ENCODE data around the gene LRMDA.

LRMDA gene

DNA sequence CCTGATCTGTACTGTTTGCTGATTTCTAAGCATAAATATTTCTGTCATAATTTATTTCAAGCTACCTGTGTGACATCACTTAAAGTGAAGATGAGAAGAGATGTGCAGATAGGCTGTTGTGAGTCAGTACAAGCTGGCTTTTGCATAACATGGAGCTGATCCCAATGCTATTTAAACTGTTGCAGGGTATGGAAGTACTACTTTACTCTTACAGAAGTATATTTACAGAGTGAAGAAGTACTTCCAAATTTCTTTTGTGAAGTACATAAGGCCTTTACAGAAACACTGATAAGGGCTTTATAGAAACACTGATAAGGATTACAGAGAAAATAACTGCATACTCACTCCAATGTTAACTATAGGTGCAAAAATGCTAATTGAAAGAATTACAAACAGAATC, 911.6 kb downstream of the LRMDA start:
- no peak for DNase-seq (ENCODE audit: low spot score)

DNA sequence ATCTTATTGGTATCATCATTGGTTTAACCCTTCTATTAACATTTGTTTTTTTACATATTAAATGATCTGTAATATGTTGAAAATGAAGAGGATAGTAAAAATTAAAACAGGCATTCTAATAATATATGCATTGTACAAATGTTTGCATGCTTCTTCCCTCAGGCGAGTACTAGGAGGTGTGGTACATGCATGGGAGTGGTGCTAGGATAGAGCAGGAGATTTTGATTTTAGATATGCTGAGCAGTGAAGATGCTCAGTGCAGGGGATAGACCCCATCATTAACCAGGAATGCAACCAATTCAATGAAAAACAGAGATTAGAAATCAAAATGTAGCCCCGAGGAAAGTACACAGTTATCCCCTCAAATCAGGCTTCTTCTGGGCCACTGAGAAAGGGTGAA, 916.4 kb downstream of the LRMDA start:
- no peak for DNase-seq (ENCODE audit: low spot score)

DNA sequence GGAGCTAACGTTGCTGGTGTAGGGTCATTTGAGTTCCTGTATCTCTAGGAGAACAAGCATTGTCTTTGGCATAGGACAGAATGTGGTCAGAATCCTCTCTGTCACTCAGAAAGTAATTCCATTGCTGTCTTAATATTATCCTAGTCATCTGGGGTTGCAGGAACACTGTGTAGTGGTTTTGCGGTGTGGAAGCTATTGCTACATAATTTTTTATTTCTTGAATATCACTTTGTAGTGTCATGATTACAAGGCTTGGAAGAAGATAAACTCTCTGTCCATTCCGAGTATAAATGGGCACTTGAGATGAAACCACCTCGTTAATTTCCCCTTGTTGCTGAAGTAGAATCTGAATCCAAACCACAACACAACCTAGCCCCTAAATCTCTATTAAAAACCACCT, 919.2 kb downstream of the LRMDA start:
- no peak for DNase-seq (ENCODE audit: low spot score)

DNA sequence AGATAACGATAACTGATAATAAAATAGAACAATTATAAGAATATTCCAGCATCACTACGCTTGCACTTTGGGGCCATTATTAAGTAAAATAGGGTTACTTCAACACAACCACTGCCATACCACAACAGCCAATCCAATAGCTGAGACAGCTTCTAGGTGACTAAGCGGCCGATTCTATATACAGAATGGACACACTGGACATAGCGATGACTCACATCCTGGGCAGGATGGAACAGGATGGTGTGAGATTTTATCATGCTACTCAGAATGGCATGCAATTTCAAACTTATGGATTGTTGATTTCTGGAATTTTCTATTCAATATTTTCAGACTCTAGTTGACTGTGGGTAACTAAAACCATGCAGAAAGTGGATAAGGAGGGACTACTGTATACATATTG, 920.9 kb downstream of the LRMDA start:
- DNase-seq (ENCODE audit: low spot score), result no peak

DNA sequence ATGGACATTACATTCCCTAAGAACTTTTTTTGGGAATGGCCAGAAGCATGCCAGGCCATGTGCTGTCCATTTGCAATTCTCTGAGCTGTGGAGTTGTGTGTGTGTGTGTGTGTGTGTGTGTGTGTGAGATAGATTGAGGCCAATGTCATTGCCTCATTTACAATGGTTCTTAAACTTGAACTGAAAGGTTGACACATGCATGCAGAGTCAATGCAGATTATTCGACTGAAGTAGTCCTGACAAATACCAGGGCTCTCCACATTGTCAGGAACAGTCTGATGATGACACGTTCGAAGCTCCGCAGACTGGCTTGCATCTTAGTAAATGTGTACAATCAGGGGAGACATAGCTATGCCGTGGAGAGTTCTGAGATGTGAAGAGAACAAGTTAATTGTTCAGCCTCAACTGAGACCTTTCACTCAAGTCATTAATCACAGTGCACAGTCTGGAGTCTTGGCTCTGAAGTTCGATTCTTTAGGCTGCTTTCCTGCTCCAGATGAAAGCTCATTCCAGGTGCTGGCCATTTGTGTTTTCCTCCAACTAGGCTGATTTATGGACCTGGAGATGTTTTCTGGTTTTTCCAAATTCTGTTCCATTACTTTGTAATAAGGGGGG, 921.9 kb downstream of the LRMDA start:
- DNase-seq (ENCODE audit: low spot score), result no peak

DNA sequence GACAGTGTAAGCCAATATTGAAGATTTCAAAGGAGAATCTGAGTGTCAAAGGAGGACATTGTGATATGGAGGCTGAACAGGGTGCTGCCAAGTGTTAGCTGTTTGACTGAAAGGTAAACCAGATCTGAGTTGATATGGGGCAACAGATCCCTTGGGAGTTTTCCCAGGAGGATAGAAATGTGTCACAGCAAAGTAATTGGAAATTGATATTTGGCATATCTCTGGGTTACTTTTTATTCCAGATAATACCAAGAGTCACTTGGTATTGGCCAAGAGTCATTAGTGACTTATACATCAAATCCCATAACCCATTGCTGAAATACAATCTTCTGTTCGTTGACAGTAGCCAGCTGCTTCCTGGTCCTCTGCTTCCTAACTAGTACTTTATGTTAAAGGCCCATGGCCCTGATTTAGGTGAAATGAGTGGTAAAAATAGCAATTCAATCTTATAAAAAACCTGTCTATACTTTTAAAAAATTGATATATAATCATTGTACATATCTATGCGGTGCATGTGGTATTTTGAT, 922.9 kb downstream of the LRMDA start:
- DNase-seq (ENCODE audit: low spot score), result no peak

DNA sequence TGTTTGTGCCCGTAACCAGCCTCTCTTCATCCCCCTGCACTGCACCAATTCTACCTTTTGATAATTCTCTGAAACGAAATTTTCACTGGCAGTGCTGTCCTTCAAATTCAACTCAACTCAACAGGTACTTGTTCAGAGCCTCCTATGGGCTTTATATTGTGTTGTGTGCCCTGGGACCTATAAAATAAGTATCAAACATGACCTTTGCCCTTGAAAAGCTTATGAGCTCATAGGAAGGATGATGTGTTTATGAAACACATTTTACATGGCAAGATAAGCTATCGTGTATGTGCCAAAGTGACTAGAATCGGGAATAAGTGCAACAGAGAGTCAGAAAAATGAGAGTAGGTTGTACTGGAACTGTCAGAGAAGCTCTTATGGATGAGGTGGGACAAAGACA, 923.5 kb downstream of the LRMDA start:
- no peak for DNase-seq (ENCODE audit: low spot score)

DNA sequence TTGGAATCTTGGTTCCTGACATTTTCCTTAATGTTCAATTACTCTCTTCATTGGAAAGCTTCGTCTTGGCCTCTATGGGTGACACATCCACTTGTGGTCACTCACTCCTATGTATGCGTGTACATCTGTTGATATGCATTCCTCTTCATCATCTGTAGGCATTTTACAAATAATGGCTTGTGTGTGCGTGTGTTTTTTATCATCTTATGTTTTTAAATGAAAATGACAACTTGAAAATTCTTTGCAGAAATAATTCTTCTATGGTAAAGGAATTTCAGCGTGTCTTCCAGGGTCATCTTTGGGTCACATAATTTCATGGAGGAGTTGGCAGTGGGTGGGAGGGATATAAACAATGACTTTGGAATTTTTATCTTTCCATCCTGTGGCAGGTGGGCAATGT, 925.1 kb downstream of the LRMDA start:
- DNase-seq (ENCODE audit: low spot score), result no peak

DNA sequence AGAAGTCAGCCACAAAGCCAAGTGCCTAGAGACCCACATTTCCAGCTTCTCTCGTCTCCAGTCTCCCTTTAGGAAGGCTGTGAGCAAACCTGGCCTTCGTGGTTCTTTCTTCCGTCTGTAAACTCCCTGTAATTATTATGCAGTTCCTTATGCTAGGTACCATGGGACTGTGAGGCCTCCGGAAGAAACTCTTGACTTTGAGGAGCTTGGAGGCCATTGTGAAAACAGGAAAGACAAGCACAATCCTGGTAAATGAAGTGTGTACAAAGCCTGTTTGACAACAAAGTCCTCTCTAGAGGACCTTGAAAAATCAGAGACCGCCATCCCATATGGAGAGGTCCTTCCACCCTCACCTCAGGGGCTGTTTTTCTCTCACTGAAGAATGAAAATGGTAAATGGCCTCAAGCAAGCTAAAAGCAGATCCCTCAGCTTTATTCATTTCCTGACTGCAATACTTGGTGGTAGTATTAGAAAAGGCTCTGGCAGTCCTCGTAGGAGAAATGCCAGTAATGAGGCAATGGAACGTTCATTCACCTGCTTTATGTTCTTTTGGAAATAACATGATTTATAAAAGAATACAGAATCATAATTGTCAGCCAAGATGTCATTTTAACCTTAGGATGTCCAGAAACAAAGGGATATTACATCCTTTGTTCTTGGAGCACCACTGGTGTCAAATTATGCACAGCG, 926.4 kb downstream of the LRMDA start:
- no peak for DNase-seq (ENCODE audit: low spot score)

DNA sequence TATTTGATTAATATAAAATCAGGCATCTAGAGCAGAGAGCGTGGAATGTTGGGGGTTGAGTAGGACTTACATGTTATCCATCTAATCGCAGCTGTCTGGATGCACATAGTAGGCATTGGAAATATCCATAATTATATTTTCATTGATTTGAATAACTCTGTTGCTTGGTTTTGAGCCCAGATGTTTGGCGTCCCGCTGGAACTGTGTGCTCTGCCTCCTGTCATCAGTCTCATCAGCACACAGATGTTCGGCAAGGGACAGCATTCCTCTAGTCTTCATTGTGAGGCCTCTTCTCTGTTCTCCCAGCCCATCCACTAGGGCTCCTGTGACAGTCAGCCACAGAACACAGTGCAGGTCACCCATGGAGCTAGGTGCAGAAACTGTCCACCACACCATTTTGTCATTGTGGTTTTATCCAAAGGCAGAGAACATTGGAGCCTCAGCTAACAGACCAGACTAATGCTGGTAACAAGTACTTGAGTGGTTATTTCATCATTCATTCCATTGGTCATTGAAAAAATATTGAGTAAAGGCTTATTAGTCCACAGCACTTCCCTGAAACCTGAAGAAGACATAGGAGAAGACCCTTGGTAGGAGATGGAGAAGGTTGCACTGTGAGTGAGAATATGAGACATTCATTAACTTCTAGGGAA, 927.4 kb downstream of the LRMDA start:
- DNase-seq (ENCODE audit: low spot score), result no peak

DNA sequence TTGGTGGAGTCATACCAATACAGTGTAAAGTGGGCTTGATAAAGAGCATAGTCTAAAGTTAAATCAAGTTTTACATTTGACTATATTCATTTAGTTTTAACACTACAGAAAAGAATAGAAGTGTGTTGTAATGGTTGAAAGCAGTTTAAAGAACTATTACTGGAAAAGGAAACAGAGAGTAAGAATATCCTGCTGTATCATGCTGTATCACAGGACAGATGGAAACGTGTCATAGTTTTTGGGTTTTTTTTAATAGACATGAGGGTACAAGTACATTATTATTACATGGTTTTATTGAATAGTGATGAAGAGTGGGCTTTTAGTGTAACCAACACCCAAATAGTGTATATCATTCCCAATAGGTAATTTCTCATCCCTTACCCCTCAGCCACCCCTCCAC, 944.3 kb downstream of the LRMDA start:
- no peak for DNase-seq (ENCODE audit: low spot score)

DNA sequence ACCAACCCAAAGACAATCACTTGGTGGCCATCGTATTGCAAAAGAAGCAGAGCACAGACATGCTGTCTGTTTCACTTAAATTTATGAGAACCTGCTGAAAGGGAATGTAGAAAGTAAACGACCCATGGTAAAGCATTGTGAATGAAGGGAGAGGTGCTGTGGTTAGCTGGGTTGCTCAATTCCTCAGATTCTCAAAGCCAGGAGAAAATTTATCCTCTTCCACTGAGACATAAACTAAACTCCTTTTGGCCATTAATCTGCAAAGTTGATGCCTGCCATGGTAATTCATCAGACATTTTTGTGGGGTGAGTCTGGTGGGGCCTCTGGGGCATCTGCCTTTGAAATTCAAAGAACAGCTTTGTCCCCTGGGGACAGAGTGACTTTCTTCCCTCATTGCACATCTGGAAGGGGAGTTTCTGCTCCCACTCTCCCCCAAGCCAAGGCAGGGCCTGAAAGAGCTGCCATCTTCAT, 951.0 kb downstream of the LRMDA start:
- DNase-seq (ENCODE audit: low spot score), result no peak

DNA sequence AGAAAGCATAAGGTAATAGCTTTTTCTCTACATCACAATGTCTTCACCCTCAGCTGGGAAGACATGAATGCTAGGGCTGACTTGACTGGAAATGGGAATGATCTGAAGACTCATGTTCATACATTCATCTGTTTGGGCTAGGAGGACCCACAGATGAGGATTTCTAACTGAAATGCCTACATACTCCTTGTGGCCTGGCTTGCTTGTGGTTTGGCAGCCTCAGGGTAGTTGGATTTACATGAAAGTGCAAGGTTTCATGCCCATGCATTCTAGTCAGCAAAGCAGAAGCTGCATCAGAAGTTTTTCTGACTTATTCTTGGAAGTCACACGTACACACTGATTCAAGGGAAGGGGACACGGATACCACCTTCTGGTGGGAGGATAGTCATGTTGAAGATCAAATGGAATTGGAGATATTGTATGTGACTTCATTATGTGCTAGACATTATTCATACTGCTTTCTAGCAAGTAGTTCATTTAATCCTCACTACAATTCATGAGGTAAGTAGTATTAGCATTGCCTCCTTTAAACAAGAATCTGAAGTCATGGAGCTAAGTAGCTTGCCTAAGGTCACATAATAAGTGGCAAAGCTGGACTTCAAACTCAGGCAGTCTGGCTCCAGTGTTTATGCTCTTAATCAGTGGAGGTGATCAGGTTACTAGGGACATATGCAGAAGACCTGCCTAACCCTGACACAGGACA, 957.0 kb downstream of the LRMDA start:
- DNase-seq (ENCODE audit: low spot score), result no peak

DNA sequence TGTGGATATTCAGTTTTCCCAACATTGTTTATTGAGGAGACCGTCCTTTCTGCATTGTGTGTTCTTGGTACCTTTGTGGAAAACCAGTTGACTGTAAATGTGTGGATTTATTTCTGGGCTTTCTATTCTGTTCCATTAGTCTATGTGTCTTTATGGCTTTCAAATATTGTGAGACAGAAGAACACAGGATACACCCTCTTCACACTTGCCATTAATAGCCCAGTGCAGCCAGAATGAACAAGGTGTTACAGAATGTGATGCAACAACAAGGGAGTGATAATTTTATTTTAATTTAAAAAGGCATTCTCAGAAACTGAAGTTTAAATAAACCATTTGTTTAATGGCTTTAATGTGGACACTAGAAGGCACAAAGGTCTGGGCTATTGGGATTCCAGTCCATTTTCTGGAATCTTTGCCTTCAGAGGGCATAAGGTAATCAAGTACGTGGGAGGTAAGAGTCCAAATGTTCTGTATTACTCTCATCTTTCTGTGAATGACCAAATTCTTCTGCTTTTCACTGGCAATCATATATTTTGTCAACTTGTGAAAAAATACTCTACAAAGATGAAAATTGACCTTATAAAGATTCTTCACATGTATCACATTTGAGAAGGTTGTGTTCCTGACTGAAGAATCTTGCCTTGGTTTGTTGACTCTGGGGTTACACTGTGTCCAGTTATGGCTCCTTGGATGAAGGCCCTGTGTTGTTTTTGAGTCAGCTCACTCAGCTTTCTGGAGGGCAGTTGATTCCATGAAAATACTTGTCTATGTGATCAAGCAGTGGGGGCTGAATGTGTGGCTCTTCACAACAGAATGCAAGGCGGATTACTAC, 962.7 kb downstream of the LRMDA start:
- DNase-seq (ENCODE audit: low spot score), result no peak

DNA sequence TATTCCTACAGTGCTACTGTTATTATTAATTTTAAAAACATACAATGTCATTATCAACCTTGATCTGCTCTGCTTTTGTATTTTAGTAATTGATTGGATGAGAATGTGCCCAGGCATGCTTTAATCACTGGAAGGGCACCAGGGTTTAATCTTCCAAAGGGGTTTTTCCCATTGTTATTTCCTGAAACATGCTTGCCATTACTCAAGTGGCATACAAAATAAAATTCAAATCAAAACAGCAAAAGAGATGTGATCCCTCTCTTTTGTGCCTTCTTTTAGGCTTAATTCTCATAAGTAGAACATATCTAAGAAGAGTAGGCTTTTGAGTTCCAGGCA, 963.3 kb downstream of the LRMDA start:
- DNase-seq (ENCODE audit: low spot score), result no peak

DNA sequence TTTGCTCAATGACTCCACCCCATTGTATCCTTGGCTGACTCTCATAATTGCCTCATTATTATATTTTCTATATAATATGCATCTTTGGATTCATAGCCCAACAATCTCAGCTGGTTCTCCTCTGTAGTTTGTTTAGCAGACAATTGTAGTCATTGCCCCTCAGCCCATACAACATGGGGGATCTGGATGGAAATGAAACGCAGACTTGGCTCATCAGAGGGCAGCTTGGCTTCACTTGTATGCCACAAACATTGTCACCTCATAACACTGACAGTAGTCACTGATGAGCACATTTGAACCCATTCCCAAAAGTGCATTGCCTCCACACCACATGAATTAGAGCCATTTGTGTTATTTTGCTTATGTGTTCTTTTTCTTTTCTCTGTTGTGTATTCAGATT, 963.8 kb downstream of the LRMDA start:
- no peak for DNase-seq (ENCODE audit: low spot score)

DNA sequence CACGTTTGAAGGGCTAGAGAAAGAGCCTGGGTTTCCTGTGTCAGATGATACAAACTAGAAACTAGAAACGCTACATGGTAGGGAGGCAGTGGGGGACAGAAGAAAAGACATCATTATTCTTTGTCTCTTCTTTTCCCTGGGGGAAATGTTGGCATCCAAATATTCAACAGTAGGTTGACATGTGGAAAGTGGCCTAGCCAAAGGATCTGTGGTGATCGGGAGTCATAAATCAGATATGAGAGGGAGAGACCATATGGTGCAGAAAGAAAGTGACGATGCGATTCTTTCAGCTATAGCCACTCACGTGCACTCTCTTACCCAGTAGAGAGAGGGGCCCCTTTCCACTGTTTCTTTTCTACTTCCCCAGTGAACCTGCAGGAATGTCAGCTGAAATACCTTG, 964.7 kb downstream of the LRMDA start:
- DNase-seq (ENCODE audit: low spot score), result peak; percentile 11

DNA sequence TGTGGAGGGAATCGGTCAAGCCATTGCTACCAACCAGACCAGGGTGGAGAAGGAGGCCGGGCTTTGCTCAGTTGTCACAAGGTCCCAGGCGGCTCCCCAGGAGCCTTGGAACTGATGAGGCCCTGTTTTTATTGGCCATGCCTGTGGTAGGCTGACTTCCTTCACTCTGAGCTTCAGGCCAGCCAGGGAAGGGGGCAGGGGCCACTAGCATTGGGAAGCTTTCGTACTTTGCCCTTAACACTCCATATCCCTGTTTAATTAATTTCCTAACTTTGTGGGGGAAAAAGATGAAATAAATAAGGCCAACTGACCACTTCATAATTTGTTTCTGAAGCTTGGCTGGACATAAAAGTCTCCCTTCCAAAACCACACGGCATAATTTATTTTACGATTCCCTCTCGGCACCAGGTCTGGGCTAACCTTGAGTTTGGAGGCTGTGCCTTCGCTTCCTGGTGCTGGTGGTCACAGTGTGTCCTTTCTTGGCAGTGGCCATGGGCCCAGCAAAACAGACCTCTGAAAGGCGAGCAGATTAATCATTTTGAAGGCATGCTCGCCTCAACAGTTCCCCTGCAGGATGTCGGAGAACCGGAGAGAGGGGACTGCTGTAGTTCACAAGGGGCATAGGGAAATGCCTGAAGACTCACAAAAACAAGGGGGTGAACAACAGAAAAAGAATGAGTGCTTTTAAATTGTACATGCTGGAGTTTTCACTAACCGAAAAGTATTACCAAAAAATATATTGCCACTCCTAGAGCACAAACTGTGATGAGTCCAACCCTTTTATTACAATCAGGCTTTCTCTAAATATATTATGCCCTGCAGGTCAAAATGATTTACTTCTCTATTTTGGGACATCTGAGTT, 966.0 kb downstream of the LRMDA start:
- no peak for DNase-seq (ENCODE audit: low spot score)

DNA sequence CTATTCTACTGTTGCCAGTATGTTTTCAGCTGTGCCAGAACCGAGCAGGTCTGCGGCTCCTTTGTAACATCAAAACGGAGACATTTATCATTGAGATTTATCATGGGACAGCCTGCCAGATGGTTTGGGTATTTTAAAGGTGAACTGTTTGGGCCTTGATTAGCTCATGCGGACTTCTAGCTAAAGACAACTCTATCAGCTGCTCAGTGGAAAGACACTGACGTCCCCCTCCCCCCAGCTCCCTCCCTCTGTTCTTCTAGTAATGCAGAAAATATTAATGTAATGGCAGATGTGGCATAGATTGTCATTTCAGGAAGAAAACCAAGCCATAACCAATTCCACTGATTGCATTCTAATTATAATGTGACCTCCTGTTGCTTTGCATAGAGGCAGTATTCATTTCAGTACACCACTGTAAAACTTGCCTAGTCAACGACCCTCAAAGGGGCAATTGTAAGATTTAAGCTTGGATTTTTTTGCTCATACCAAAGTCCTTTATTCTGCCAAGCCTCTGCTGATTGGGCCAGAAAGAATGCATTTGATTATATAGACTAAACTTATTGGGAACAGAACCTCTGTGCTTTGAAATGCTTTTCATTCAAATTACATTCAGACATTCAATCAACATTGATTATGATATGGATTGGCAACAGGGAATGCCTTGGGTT, 966.8 kb downstream of the LRMDA start:
- peak; percentile 17 for DNase-seq (ENCODE audit: low spot score)

DNA sequence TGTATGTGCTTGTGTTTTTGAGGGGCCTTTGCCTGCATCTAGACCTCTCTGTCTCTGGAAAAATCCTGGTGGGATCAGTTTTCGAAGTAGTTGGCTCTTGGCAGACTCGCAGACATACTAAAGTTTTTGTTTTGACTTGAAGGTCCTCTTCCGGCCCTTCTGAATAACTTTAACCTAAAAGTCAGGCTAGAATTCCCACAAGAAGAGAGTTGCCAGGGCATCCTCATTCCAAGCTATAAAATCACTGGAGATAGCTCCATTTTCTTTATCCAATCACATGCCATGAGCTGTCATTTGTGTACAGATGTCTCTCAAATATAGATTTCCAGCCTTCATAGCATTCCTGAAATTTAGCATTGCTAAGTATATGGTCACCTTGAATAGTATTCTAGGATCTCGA, 967.8 kb downstream of the LRMDA start:
- no peak for DNase-seq (ENCODE audit: low spot score)

All from cerebellar cortex (tissue), 1 donor.